Glomerular endothelial cell (primary cell): ENCODE measurements around the gene KCNQ2. TPM values are rescaled to one million over a fixed set of nuclear protein-coding genes. Genes with fewer than 3 reads are reported as not detected.
"Not testable (repeated sequence)": the region's sequence is repeated elsewhere in the genome, so short reads cannot be mapped to it uniquely, and the experiment has no call there.

Experiments
- DNase-seq: peaks from one replicate; pipeline ENCODE4 v3.0.0-alpha.2; 2011; ENCODE audit warnings: low read depth, low spot score; ENCODE audit errors: extremely low read depth
- total RNA-seq: library from RNA; depleted of rRNA; stranded (reverse); fragments of >200 nt; gene quantifications from 2 replicates; pipeline ENCODE4 v1.2.3, GENCODE V29; 2015

KCNQ2 gene
- total RNA-seq, 1 donor from 2014 or later: not detected

DNA sequence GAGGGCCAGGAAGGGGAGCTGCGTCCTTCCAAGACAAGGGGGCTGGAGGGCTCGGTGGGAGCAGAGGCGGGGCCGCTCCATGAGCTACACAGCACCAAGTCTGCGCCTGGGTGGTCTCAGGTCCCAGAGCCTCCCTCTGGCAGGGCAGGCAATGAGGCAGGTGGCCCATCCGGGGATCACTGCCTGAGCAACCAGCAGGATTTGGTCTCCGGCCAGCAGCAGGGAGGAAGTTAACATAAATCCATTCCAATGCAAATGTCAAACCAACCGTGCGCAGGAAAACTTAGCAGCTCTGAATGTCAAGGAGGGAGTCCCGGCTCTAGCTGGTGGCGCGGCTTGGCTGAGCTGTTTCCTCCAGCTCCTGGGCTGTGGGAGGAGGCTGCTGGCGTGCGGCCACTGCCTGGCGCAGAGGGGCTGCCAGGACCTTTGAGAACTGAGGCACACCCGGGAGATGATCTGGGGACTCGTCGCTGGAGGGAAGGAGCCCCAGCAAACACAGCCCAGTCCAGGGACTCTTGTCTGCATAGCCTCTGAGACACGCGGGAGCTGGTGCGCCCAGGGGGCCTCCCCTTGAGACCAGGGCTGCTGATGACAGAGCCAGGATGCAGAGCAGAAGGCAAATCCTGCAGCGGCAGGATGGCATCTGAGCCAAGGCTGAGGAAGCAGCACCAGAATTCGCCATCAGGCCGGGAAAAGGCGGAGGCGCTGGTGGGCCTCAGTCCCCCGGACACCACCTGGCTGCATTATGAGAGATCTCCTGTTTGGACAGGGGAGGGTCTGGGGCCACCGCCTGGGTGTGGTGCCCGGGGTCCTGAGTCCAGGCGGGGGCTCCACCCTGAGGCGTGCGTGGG is 78.2 kb downstream of the KCNQ2 start:
- DNase-seq: no peak

DNA sequence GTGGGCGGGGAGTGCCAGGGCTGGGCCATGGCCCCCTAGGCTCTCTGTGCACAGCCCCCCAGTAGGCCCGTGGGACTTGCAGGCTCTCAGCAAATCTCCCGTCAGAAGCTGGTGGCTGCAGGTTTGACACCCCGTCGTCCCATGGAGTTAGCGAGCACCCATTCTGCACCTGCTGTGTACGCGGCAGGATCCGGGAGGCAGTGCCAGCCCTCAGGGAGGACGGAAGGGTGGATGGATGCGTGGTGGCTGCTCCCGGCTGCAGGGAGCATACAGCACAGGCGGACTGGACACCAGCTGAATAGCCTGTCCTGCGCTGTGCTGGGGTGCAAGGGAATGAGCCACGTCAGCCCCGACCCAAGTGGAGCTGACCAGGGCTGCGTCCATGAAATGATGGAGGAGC is 78.9 kb downstream of the KCNQ2 start:
- no peak for DNase-seq

DNA sequence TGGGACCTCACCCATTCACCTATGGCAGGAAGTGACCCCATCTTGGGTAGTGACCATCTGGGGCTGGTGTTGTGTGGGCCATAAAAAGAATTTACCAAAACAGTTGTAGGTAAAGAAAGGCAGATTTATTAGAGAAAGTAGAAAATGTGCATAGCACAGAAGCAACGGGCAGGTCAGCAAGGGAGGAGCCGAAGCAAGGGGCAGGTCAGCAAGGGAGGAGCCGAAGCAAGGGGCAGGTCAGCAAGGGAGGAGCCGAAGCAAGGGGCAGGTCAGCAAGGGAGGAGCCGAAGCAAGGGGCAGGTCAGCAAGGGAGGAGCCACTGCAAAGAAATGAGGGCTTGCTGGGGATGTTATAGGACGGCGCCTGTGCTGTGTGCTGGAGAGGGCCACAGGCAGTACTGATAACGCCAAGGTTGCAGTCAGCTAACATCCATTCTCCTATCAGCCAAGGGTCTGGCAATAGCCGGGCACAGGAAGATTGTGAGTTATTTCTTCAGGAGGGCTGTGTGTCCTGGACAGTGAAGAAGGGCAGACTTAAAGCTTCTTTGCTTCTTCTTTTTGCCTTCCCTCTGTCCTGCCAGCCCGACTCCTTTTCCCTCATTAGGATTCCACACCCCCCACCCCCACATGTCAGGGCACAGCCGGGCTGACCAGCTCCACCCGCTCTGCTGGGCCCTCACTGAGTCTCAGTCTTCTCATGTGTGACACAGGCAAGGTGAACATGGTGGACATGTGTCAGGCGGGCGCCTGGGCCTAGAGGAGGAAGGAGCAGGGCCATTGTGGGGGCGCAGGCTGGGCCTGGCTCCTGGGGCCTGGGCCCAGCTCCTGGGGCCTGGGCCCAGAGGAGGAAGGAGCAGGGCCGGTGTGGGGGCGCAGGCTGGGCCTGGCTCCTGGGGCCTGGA is 79.7 kb downstream of the KCNQ2 start:
- no peak for DNase-seq

DNA sequence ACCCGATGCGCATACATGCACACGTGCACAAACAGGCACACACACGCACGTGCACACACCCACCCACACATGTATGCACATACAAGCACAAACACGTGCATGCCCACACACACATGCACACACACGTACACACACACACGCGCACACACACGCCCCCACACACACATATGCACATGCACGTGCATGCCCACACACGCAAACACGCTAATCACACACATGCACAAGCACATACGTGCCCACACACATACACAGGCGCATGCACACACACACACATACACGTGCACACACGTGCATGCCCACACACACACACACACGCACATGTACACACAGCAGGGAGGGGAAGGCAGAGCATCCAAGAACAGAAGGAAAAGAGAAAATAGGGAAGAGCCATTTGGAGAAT is 84.5 kb downstream of the KCNQ2 start:
- no peak for DNase-seq

DNA sequence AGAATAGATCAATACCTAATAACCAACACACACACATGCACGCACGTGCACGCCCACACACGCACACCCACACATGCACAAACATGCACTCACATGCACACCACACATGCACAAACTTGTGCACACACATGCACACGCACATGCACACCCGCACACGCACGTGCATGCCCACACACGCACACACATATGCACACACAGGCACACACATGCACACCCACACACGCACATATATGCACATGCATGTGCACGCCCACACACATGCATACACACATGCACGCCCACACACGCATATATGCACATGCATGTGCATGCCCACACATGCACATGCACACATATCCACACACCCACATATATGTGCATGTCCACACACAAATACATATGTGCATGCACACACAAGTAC is 85.1 kb downstream of the KCNQ2 start:
- no peak for DNase-seq

DNA sequence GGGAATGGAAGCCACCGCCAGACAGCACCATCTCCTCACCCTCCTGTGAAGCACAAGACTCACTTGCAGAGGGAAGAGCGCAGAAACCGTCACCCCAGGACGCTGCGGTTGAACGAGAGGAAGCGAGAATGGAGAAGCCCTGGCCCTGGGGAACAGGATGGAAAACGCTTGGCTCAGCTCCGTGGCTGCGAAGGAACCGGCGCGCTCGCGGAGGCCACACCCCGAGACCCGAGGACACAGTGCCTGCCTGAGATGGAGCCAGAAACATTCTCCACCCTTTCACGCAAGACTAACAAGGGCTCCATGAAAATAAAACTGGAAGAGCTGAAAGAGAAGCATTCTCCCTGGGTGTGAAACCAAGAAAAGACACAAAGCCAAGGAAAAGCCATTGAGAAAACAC is 86.0 kb downstream of the KCNQ2 start:
- no peak for DNase-seq

DNA sequence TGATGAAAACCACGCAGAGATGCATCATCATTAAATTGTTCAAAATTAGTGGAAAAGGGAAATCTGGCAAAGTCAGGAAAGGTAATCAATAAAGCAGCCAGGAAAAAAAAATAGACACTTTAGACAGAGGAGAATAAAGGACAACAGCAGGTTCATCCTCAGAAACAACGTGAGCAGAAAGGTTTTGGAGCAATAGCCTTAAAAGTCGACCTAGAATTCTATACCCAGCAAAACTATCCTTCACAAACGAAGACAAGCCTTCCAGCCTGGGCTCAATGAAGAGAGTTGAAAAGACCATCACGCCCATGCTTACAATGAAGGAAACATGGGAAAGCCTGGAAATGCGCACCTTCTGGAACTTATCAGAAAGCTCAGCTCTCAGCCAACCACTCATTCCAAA is 86.6 kb downstream of the KCNQ2 start:
- no peak for DNase-seq

DNA sequence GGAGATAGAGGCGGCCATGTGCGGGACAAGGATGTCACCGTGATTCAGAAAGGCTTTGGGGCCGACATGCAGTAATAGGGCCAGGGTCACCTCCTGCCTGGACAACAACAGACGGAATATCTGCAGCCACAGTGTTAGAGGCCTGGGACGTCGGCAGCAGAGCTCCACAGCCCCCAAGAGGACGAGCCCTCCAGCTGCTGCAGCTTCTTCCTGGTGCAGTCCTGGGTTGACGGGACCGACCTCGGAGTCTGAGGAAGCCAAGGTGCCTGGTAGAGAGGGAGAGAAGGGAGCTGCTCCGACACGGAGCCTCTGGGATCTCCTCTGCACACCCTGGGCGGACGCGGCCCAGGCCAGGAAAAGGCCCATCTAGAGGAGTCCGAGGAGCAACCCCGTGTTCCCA is 88.1 kb downstream of the KCNQ2 start:
- DNase-seq: no peak

DNA sequence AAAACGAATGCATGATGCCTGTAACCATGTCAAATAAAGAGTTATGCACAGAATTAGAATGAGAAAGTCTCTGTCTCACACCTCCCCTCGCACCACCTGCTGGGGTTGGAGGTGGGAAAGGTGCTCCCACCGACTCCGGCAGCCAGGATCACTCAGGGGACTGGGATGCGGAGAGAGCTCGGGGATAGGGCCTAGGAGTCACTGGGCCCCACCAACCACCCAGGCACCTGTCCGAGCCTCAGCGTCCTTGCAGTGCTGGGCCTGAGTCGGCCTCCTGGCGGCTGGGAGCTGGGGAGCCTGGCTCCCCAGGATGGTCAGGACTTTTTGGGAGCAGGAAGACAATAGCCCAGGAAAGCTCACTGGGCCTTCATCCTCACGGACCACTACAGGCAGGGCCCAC is 88.9 kb downstream of the KCNQ2 start:
- DNase-seq: no peak

DNA sequence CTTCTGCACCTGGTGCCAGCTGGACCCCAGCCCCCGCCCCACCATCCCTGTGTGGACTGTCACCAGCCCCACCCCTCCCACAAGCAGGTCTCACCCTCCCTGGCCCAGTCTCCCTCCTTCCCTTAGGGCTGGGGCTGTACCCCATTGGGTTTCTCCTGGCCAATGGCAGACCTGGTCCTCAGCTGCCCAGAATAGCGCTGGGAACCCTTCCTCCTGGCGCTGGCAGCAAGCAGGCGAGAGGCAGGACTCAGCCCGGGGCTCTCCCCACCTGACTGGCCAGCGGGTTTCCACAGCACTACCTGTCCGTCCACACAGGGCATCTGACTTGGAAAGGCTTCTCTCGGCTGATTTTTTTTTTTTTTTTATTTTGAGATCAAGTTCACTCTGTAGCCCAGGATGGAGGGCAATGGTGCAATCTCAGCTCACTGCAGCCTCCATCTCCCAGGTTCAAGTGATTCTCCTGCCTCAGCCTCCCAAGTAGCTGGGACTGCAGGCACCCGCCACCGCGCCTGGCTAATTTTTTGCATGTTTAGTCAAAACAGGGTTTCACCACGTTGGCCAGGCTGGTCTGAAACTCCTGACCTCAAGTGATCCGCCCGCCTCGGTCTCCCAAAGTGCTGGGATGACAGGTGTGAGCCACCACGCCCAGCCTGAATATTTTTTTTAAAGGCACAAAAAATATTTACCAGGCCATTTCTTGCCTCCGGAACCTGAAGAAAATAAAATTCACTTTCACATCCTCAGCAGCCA is 89.7 kb downstream of the KCNQ2 start:
- no peak for DNase-seq

DNA sequence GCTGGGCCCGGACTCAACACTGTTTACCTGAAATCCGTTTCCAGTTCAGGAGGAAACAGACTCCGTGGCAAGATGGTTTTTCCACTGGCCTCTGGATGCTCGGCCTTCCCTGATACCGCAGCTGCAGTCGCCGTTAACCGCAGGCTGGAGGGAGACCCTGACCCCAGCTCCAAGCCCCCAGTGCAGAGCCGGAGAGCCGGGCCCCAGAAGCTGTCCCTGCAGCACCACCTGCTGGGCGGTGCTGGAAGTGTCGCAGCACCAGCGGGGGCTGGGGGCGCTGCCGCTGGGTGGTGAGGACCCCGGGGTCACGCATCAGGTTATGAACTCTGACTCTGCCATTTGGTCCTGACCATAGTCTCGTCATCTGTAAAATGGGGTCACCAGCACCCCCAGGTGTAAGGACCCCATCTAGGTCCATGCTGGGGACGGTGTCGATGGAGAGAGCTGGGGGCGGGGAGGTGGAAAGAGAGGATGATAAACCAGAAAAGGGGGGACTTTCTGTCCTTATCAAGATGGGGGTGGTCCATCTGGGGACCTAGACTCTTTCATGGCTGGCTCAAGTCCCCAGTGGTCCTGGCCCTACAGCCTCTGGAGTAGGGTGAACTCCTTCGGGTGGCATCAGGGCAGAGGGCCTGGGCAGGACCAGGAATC is 90.5 kb downstream of the KCNQ2 start:
- DNase-seq: no peak

DNA sequence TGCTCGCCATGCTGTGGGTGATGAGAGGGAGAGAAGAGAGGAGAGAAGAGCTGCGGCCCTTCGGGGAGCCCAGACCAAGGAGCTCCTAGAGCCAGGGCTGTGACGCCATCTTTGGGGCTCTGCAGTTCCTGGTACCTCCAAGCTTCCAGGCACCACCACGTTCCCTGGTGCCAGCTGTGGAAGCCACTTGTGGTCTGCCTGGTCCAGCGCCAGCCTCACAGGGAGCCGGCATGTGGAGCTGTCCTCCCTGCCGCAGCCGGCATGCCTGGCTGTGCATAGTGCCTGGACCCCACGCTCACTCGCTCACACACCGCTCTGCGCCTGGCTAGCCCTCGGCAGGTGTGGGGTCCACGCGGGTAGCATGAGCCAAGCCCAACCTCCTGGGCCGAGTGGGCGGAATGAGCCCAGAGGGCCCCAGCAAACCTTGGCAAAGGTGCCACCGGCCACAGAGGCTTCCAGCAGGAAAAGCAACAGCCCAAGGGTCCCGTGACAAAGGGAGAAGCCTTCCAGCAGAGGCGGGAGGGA is 92.0 kb downstream of the KCNQ2 start:
- DNase-seq: no peak

DNA sequence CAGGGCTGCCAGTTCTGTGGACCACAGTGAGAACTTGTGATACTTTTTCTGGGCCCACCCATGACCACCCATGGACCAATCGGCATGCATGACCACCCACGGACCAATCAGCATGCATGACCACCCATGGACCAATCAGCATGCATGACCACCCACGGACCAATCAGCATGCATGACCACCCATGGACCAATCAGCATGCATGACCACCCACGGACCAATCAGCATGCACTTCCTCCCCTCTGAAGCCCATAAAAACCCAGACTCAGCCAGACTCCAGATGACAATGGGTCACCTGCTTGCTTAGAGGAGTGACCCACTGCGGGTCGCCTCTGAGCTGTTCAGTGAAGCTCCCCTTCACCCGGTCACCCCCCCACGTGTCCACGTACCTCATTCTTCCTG is 92.6 kb downstream of the KCNQ2 start:
- DNase-seq: not testable (repeated sequence)

DNA sequence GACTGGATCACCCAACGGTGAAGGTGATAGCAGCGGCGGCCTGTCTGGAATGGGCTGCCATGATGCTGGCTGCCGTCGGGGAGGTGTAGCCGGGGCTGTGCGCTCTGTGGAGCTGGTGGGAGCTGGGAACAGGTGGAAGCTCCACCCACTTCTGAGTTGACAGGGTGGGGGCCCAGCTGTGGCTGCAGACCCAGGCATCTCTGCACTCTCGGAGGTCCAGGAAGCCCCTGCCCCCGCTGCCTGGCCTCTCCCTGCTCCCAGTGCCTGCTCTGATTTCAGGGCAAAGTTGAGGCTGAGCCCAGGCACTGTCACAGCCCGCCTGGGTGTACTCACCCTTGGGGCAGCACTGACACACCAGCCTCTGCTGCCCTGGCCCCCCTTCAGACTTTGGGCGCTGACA is 93.2 kb downstream of the KCNQ2 start:
- DNase-seq: no peak

DNA sequence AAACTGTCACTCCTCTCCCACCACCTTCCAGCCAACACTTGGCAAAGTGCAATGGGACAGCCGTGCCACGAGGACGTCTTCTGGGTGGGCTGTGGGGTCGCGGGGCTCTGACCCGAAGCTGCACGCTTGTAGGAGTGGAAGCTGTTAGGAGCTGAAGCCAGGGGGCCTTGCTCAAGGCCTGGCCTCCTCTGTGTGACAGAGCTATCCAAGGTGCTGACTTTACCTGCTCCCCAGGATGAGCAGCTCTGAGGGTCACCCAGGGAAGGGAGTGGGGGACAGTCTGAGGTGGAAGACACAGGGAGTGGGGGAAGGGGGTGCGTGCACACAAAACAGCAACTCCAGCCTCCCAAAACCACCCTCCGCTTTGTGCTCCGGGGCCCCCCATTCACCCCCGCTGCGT is 93.8 kb downstream of the KCNQ2 start:
- no peak for DNase-seq

DNA sequence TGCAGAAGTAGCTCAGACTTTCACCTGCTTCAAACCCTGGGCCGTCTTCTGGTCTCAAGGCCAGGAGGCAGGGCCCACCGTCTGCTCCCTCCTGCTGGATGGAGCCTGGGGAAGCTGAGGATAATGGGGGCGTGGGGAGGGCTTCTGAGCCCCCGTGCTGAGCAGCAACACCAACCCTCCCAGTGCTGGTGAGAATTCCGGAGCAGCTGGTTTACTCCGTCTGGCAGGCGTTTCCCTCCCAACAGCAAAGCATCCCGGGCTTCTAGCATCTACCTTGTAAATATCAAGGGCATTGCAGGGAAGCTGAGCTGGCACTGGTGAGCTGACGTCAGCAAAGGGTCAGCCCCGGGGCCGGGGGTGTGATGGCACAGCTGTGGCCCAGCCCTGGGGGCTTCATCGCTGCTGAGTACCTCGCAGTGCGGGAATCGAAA is 94.5 kb downstream of the KCNQ2 start:
- no peak for DNase-seq

DNA sequence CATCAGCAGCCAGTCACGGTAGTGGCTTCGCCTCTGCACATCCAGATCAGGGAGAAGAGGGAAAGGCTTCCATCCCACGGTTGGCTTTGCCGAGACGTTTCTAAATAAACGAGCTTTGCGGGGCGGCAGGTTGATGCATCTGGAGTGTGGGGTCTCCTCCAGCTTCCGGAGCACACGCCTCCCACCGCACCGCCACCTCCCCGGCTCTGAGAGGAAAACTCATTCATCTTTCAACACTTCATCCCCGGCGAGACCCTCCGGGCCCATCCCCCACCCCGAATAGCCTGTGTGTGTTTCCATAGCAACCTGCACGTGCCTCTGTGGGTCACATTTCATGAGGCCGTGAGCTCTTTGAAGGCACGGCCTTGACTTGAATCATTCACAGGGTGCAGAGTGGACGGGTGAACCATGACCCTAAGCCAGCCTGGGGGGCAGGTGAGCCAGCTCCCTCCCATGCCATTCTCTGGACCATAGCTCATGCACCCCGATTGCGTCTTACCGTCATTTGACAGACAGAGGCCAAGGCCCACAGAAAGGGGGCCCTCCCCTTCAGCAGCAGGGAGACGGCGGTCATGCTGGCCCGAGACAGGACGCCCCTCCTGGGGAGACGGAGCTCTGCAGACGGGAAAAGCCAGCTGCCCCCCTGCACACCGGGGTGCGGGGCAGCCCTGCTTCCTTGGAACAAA is 95.1 kb downstream of the KCNQ2 start:
- DNase-seq: no peak

DNA sequence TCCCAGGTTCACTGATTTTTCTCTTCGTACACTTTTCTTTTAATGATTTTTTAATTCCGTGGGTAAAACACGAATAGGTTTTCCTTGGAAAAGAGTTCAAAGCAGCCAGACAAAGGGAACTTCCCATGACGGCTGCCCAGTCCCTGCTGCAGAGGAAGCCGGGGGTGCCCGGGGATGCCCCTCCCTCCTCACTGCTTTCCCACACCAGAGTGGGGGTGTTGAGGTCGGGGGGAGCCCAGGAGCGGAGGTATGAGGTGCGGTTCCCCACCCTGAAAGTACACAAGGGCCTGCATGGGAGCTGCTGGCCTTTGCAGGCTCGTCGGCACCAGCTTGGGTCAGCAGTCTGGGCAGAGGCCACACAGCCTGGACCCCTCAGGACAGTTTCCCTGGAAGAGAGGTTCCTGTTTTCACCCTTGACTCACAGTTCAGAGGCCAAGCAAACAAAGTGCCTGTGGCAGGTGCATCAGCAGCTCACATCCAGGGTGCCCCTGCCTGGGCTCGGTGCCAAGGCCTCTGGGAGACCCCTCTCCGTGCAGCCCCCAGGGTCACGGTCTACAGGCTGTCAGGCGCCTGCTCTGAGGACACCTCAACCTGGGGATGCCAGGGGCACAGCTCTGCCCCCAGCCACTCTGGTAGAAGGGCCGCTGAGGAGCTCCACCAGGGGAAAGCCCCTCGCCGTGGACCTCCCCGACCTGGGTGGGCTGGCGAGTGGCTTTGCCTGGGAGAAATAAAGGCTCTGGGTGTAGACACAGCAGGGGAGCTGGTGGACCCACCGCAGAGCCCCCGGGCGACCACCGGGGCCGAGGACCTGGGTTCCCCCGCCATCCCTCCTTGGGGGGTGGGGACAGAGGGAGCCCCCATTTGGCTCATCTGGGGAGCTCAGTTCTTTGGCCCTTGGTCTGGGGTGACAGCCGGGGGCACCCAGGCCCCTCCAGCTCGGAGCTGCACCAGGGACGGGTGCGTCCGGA is 95.9 kb downstream of the KCNQ2 start:
- no peak for DNase-seq

DNA sequence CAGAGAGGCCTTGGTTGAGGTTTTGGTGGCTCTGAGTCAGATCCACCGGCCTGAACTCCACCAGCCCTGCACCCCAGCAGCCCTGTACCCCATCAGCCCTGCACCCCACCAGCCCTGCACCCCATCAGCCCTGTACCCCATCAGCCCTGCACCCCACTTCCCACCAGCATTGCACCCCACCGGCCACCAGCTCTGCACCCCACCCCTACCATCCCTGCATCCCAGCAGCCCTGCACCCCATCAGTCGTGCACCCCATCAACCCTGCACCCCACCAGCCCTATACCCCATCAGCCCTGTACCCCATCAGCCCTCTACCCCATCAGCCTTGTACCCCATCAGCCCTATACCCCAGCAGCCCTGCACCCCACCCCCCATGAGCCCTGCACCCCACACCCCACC is 97.0 kb downstream of the KCNQ2 start:
- no peak for DNase-seq
